Stimulated activated CD4-positive, alpha-beta T cell treated with anti-CD3 and anti-CD28 coated beads, TNF-alpha, amount 100 ng/mL, for 48 hours (primary cell): ENCODE data around the gene PGAM2.

Experiments used
- DNase-seq, 3 donors: peaks; one replicate each; pipeline ENCODE4 v3.0.0-alpha.2; 2020; ENCODE audit warnings: low read depth in 3 of 3

Gene PGAM2

GRCh38 chr7:44066111-44066460, 719 bp upstream of the PGAM2 start:
- no peak for DNase-seq

DNA sequence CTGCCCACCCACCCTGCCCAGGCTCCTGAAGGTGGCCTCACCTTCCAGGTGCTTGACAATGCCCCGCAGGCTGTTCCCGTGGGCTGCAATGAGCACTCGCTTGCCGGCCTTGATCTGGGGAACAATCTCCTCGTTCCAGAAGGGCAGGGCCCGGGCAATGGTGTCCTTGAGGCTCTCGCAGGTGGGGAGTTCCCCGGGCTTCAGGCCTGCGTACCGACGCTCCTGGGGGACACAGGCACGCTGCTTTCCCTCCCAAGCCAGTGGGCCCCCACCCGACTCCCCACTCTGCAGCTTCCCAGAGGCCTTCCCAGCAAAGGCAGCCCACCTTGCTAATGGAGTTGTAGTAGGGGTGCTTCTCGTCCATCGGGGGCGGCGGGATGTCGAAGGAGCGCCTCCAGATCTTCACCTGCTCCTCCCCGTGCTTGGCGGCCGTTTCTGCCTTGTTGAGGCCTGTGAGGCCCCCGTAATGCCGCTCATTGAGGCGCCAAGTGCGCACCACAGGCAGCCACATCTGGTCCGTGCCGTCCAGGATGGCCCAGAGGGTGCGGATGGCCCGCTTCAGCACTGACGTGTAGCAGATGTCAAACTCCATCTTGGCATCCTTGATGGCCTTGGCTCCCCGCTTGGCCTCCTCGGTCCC, 456 bp downstream of the PGAM2 start:
- no peak for DNase-seq

DNA sequence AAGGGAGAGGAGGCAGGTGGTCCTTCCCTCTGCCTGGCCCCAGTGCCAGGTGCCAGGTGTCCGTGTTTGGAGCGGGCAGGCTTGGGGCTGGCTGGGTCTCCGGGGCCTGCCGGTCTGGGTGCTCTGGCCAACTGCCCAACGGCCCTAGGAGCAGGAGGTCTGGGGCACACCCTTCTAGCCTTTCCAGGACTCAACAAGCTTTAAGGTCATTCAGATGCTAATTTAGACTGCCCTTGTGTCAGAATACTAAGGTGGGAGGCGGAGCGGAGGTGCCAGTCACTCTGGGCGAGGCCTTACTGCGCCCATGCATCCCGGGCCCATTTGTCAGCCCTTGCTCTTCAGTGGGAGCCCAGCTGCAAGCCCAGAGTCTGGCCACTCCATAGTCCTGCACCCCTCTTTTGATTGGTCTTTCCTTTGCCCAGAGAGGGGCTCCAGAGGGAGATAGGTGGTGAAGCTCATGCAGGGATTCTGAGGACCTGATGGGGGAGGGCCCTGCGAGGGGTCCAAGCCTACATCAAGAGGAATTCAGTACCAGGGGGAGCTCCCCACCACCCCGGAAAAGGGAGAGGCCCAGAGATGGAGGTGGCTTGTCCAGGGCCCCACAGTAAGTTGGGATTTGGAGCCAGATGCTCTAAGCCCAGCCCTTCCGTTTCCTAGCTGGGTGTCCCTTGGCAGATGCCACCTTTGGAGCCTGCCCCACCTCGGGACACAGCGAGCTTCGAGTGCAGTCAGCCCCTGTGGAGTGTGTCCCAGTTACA, 1.3 kb downstream of the PGAM2 start:
- no peak for DNase-seq

GRCh38 chr7:44063547-44063893, 1.8 kb downstream of the PGAM2 start:
- DNase-seq = no peak

- DNase-seq = no peak
These were observed 2.5 kb downstream of the PGAM2 start for GRCh38 chr7:44062903-44063295.

- DNase-seq = no peak
These were observed 3.0 kb downstream of the PGAM2 start for GRCh38 chr7:44062180-44062902.

GRCh38 chr7:44061645-44062179, 3.7 kb downstream of the PGAM2 start:
- DNase-seq = no peak

DNA sequence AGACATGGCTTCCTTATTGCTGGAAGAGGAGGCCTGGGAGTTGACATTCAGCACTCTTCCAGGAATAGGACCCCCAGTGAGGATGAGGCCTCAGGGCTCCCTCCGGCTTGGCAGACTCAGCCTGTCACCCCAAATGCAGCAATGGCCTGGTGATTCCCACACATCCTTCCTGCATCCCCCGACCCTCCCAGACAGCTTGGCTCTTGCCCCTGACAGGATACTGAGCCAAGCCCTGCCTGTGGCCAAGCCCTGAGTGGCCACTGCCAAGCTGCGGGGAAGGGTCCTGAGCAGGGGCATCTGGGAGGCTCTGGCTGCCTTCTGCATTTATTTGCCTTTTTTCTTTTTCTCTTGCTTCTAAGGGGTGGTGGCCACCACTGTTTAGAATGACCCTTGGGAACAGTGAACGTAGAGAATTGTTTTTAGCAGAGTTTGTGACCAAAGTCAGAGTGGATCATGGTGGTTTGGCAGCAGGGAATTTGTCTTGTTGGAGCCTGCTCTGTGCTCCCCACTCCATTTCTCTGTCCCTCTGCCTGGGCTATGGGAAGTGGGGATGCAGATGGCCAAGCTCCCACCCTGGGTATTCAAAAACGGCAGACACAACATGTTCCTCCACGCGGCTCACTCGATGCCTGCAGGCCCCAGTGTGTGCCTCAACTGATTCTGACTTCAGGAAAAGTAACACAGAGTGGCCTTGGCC, 4.3 kb downstream of the PGAM2 start:
- DNase-seq = no peak

DNA sequence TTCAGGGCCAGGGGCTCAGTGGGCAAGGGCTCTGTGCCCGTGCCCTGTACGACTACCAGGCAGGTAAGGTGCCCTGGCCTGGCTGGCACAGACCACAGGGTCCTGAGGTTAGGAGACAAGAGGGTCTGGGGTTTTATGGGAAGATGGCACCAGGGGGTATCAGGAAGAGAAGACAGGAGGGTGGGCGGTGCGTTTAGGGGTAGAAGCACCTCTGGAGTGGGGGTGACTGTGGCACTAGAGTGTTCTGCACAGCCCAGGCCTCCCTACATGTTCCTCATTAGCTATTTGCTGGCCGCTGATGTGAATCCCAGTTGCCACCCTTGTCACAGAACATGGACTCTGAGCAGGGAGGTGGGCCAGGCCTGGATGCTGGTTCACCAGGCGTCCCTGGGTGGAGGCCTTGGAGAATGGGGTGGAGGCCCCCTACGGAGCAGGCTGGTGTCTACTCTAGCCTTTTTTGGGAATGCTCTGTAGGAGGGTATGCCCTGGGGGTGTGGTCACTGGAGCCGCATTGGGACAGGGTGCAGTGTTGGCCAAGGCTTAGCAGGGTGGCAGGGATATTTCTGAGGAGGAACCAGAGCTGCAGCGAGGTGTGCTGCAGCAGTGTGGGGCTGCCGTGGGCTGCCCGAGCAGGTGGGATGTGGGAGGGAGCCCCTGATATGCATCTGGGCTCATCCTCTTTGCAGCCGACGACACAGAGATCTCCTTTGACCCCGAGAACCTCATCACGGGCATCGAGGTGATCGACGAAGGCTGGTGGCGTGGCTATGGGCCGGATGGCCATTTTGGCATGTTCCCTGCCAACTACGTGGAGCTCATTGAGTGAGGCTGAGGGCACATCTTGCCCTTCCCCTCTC, 5.0 kb downstream of the PGAM2 start:
- DNase-seq = no peak

- DNase-seq = no peak
These were observed 5.9 kb downstream of the PGAM2 start for GRCh38 chr7:44059219-44060090.

DNA sequence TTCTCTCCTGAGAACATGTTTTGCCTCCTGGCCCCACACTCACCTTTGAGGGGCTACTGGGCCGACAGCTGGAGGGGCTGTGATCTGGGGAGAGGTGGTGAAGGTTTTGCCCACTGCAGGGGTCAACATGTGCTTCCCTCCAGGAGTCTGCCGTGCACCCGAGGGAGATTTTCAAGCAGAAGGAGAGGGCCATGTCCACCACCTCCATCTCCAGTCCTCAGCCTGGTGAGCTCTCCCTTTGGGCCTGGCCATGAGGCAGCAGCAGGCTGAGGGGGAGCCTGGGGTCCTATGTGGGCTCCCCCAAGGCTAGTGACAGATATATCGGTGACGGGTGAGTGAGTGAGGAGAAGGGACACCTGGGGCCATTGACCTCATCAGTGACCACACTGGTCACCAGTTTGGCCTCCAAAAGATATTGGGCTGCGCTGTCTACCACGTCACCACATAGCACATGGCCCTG, 6.6 kb downstream of the PGAM2 start:
- no peak for DNase-seq

GRCh38 chr7:44057849-44058758, 7.3 kb downstream of the PGAM2 start:
- no peak for DNase-seq

DNA sequence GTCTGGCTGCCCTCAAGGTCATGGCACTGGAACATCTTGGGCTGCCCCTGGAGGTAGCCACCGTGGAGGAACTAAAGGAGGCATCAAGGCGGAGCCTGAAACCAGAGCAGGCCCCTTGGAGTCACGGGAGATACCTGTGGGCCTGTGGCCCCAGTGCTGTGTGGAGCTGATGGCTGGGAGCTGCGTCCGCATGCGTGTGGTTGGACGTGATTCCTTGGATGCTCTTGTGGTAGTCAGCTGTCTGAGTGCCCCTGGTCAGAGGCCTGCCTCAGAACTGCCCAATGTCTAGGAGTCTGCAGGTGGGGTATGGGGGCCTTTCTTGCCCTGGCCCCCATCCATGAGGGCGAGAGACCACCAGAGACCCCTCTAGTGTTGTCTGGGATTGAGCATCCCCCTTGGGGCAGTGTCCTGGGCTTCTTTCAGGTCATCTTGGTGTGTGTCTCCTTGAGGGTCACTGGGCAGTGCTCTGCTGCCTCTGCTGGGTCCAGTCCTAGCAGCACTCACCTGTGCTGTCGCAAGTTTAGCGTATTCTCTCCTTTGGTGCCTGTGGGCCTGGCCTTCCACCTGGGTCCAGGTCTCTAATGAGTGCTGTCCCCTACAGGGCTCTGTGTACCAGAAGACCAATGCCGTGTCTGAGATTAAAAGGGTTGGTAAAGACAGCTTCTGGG, 8.1 kb downstream of the PGAM2 start:
- DNase-seq = no peak

DNA sequence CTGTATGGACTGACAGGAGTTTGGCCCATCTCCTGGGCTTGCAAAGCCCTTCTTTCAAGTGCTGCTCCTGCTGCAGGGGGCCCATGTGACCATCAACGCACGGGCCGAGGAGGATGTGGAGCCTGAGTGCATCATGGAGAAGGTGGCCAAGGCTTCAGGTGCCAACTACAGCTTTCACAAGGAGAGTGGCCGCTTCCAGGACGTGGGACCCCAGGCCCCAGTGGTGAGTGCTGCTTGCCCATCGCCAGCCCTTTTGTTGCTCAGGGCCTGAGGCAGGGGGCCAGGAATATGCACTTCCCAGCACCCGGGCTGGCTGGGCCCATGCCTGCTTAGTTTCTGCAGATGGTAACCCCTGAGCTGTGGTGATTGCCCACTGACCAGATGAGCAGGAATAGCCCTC, 8.7 kb downstream of the PGAM2 start:
- DNase-seq = no peak

DNA sequence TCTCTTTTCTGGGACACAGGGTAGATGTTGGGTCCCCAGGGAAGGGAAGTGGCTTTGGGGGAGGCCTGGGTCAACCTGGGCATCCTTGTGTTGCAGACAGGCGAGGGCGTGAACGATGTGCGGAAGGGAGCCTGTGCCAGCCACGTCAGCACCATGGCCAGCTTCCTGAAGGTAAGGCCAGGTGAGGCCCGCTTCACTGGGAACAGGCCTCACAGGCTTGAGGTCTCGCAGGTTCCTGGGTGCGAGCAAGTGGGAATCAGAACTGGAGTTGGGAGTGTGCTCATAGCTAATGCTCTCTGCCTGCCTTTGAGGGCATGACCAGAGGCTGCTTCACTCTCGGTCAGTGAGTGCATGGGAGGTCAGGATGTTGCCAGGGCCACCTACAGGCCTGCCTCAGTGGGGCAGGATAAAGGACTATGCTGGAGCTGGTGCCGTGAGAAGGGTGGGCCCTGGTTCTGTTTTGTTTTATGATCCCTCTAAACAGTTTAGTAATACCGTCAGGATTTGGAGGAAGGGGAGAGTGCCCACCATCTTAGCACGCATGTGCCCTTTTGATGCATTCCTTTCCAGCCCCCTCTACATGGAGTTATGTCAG, 12.5 kb downstream of the PGAM2 start:
- no peak for DNase-seq

GRCh38 chr7:44051611-44052220, 13.7 kb downstream of the PGAM2 start:
- DNase-seq = no peak

- no peak for DNase-seq
These were observed 14.3 kb downstream of the PGAM2 start for GRCh38 chr7:44050915-44051560.
